Measurements from ENCODE around the gene KSR1. TPM values are rescaled to one million over a fixed set of nuclear protein-coding genes. Genes with fewer than 3 reads are reported as not detected.
"Not testable (repeated sequence)": the region's sequence is repeated elsewhere in the genome, so short reads cannot be mapped to it uniquely, and the experiment has no call there.

Gene KSR1
- total and polyA plus RNA-seq, 8 donors: 2.7 to 32.1 (median 13.6) TPM

GRCh38 chr17:27631411-27631760, 175.1 kb downstream of the KSR1 start:
- 15 to 39% (median 25%) methylated on average over 6 of the region's 6 CpGs for WGBS, 5 donors
- Histone ChIP-seq H3K4me3 (peak overlapping the region; percentile 36 to 55 (median 51)), H3K27ac (peak overlapping the region; percentile 83 to 90 (median 85)), H3K4me1 (peaks cover 22 to 58% (median 50%) of the 10 kb centered on the region in 4 donors), H3K27me3 (no peaks in the 10 kb centered on the region), H3K9me3 (no peaks in the 10 kb centered on the region), H3K36me3 (peaks cover 0 to 11% (median 9%) of the 10 kb centered on the region in 4 donors)
- intact Hi-C loops (cut with DNase I; ENCODE audit: low total_unique reads): no loop called here
- no peak for TF ChIP-seq POLR2A (IDR thresholded peaks at IDR 0.05)
- no peak for DNase-seq

GRCh38 chr17:27631897-27632725, 175.9 kb downstream of the KSR1 start:
- Histone ChIP-seq H3K4me3 (peak overlapping the region; percentile 36 to 55 (median 51)), H3K27ac (peak overlapping the region; percentile 83 to 90 (median 85)), H3K9me3 (no peaks in the 10 kb centered on the region), H3K27me3 (no peaks in the 10 kb centered on the region), H3K36me3 (peaks cover 0 to 5% (median 2%) of the 10 kb centered on the region in 4 donors), H3K4me1 (peaks cover 22 to 62% (median 52%) of the 10 kb centered on the region in 4 donors)
- no peak for DNase-seq
- TF ChIP-seq EP300 (IDR thresholded peaks at IDR 0.05) (no peak), POLR2A (IDR thresholded peaks at IDR 0.05) (no peak), CTCF (IDR thresholded peaks at IDR 0.05) (no peak), POLR2AphosphoS5 (IDR thresholded peaks at IDR 0.05) (no peak)
- intact Hi-C loops (cut with DNase I; ENCODE audit: low total_unique reads): no loop called here
- whole genome bisulfite sequencing, 5 donors: 28 to 38% (median 29%) methylated on average over 7 to 11 of the region's 11 CpGs

- H3K9me3 ChIP-seq; intact Hi-C loops (cut with DNase I; ENCODE audit: low total_unique reads); H3K27me3 ChIP-seq; H3K36me3 ChIP-seq: not testable (repeated sequence)
- Histone ChIP-seq H3K4me3 (peak overlapping the region in 3 of 4 donors; percentile 50 to 55 (median 52)), H3K4me1 (peaks cover 22 to 67% (median 52%) of the 10 kb centered on the region in 4 donors), H3K27ac (peak overlapping the region; percentile 83 to 90 (median 85))
- 18 to 46% (median 27%) methylated on average over 8 to 9 of the region's 9 CpGs for WGBS, 5 donors
- peak; percentile 56 to 77 for DNase-seq
- TF ChIP-seq POLR2AphosphoS5 (IDR thresholded peaks at IDR 0.05): peak; percentile 10 to 44 (median 16)
Measured at GRCh38 chr17:27632766-27633165, 176.5 kb downstream of the KSR1 start.

GRCh38 chr17:27633312-27634025, 177.2 kb downstream of the KSR1 start:
- TF ChIP-seq CTCF (IDR thresholded peaks at IDR 0.05) (no peak), POLR2A (IDR thresholded peaks at IDR 0.05) (no peak), EP300 (IDR thresholded peaks at IDR 0.05) (no peak), POLR2AphosphoS5 (IDR thresholded peaks at IDR 0.05) (no peak)
- peaks cover 22 to 67% (median 52%) of the 10 kb centered on the region in 4 donors for H3K4me1 ChIP-seq

GRCh38 chr17:27634026-27634335, 177.7 kb downstream of the KSR1 start:
- peaks cover 22 to 67% (median 52%) of the 10 kb centered on the region in 4 donors for H3K4me1 ChIP-seq
- H3K9me3 ChIP-seq: no peaks in the 10 kb centered on the region
- 75 to 100% (median 90%) methylated on average over 1 of the region's 1 CpG for WGBS, 5 donors
- H3K27me3 ChIP-seq: no peaks in the 10 kb centered on the region
- H3K27ac ChIP-seq: peak overlapping the region; percentile 83 to 90 (median 85)
- intact Hi-C loops (cut with DNase I; ENCODE audit: low total_unique reads): no loop called here
- no peak for DNase-seq
- peaks cover 0 to 8% (median 6%) of the 10 kb centered on the region in 4 donors for H3K36me3 ChIP-seq
- H3K4me3 ChIP-seq: no peak overlapping the region
- TF ChIP-seq CTCF (IDR thresholded peaks at IDR 0.05): no peak
- no peak for TF ChIP-seq EP300 (IDR thresholded peaks at IDR 0.05)
- TF ChIP-seq POLR2A (IDR thresholded peaks at IDR 0.05): no peak
- TF ChIP-seq POLR2AphosphoS5 (IDR thresholded peaks at IDR 0.05): no peak

More at GRCh38 chr17:27633312-27634025, 177.2 kb downstream of the KSR1 start:
- 27 to 45% (median 39%) methylated on average over 12 to 14 of the region's 14 CpGs for WGBS, 5 donors
- H3K9me3 ChIP-seq: no peaks in the 10 kb centered on the region
- peak overlapping the region; percentile 83 to 90 (median 85) for H3K27ac ChIP-seq
- H3K27me3 ChIP-seq: no peaks in the 10 kb centered on the region
- peak overlapping the region in 2 of 4 donors; percentile 1 to 55 for H3K4me3 ChIP-seq
- peak in 1 of 2 donors; percentile 36 for DNase-seq
- H3K36me3 ChIP-seq: peaks cover 0 to 5% (median 2%) of the 10 kb centered on the region in 4 donors
- intact Hi-C loops (cut with DNase I; ENCODE audit: low total_unique reads): no loop called here
